Left lung (tissue), 10 donors: ENCODE results near the gene SKOR1. TPM values are rescaled to one million over a fixed set of nuclear protein-coding genes. Genes with fewer than 3 reads are reported as not detected.
A peak's percentile ranks its signal among the peaks of the same experiment; 100 is the strongest.

ENCODE experiments used
- ATAC-seq: fragments of 200-7000 bp; cut with Tn5 transposase; one replicate; pipeline ENCODE4 v1.9.1; 2020; ENCODE audit warnings: moderate library complexity
- DNase-seq, 4 donors: peaks; one replicate each; pipeline ENCODE4 v3.0.0-alpha.2; 2013 to 2020
- H3K27ac ChIP-seq, 2 donors: fragments of 200-600 bp; sonication (generic) in 1 of 2; one replicate each; pipeline versions ENCODE4 v1.5.0 to v1.8.0; 2020 to 2021
- H3K27me3 ChIP-seq, 2 donors: fragments of 200-600 bp; sonication (generic) in 1 of 2; one replicate each; pipeline versions ENCODE4 v1.5.0 to v1.8.0; 2020 to 2021
- H3K36me3 ChIP-seq, 2 donors: fragments of 200-600 bp; sonication (generic) in 1 of 2; one replicate each; pipeline versions ENCODE4 v1.5.0 to v1.8.0; 2020 to 2021
- H3K4me1 ChIP-seq, 2 donors: fragments of 200-600 bp; one replicate each; pipeline ENCODE4 v1.8.0; 2021
- H3K4me3 ChIP-seq, 2 donors: fragments of 200-600 bp; sonication (generic) in 1 of 2; one replicate each; pipeline versions ENCODE4 v1.5.0 to v1.8.0; 2020 to 2021; ENCODE audit warnings: mild to moderate bottlenecking in 1 of 2
- H3K9me3 ChIP-seq, 2 donors: fragments of 200-600 bp; sonication (generic) in 1 of 2; one replicate each; pipeline versions ENCODE4 v1.5.0 to v1.8.0; 2020 to 2021
- CTCF ChIP-seq, 2 donors: fragments of 200-600 bp; sonication (generic) in 1 of 2; IDR thresholded peaks; one replicate each; pipeline versions ENCODE4 v1.5.0 to v1.8.0; 2021; ENCODE audit warnings: antibody characterized with exemption in 2 of 2
- intact Hi-C, 2 donors: fragments of 100-400 bp; cut with DNase I; formaldehyde crosslinking; loops; one replicate each; pipeline versions ENCODE4 v1.11.2 to v1.14.2; 2022
- polyA plus RNA-seq, 6 donors: library from polyadenylated mRNA; unstranded; fragments of 120-200 nt; gene quantifications; one replicate each; pipeline ENCODE4 v1.2.1, GENCODE V29; 2013; ENCODE audit not compliant: insufficient read length in 6 of 6
- total RNA-seq, 2 donors: library from RNA; stranded (reverse); fragmentation: NEBNext Ultra II Directional; extraction: Animal tissue kit (Norgen Biotek cat#: 25700); gene quantifications; one replicate each; pipeline ENCODE4 v1.2.1, GENCODE V29; 2021
- donor health status: DM: no; HTN: yes; CAD: no.
- donor health status: DM: no; HTN: no; CAD: no.

SKOR1 gene
- total and polyA plus RNA-seq, 8 donors: 0.12 to 0.71 (median 0.43) TPM

- Histone ChIP-seq H3K4me1 (peaks cover 5 to 9% of the 10 kb centered on the region in 2 donors), H3K9me3 (no peaks in the 10 kb centered on the region), H3K27me3 (no peaks in the 10 kb centered on the region), H3K27ac (no peak overlapping the region), H3K36me3 (no peaks in the 10 kb centered on the region), H3K4me3 (no peak overlapping the region)
- intact Hi-C loops: no loop called here
- ATAC-seq: no peak
- TF ChIP-seq CTCF (IDR thresholded peaks at IDR 0.05): no peak
- no peak for DNase-seq
These were observed 34.1 kb downstream of the SKOR1 start for GRCh38 chr15:67859331-67859946.

GRCh38 chr15:67861983-67862382 is 36.7 kb downstream of the SKOR1 start:
- Histone ChIP-seq H3K4me3 (no peak overlapping the region), H3K27ac (no peak overlapping the region), H3K27me3 (no peaks in the 10 kb centered on the region), H3K4me1 (peaks cover 5 to 9% of the 10 kb centered on the region in 2 donors), H3K9me3 (no peaks in the 10 kb centered on the region), H3K36me3 (no peaks in the 10 kb centered on the region)
- ATAC-seq (no peak), DNase-seq (no peak)
- no peak for TF ChIP-seq CTCF (IDR thresholded peaks at IDR 0.05)
- intact Hi-C loops: loop anchor here in 1 of 2 donors (10.0 kb wide), 1 partner anchor 293 kb away; no protein-coding TSS in a partner anchor

DNA sequence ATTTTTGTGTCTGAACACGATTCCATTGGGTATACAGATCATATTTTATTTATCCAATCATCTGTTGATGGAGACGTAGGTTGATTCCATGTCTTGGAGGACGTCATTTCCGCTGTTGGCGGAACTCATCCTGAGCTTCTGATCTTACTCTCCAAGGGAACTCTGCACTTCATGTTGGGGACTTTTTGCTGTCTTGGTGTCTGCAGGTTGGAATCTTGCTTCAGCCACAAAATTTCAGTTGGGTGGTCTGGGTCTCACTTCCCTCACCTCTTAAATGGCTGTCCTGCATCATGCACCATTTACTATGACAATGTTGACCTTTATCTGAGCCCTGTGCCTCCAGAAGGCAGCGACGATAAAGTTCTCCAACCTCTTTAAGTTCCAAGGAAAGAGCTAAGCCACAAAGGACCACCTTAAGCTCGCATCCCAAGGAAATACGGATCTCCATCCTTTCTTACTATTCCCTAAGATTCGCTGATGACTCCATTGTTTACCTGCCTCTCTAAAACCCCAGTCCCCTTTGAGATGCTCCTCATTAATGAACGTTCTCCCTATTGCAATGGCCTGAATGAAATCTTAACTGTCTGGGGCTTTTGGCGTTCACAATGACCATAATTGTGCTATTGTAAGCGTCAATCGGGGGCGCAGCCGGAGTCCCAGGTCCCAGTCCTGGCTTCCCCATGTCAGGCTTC is 37.6 kb downstream of the SKOR1 start:
- Histone ChIP-seq H3K4me1 (peaks cover 5 to 9% of the 10 kb centered on the region in 2 donors), H3K27ac (no peak overlapping the region), H3K4me3 (peak overlapping the region in 1 of 2 donors; percentile 29), H3K27me3 (no peaks in the 10 kb centered on the region), H3K9me3 (no peaks in the 10 kb centered on the region), H3K36me3 (no peaks in the 10 kb centered on the region)
- no peak for TF ChIP-seq CTCF (IDR thresholded peaks at IDR 0.05)
- intact Hi-C loops: loop anchor here in 1 of 2 donors (10.0 kb wide), 1 partner anchor 292 kb away; no protein-coding TSS in a partner anchor
- DNase-seq: no peak
- ATAC-seq: no peak

- Histone ChIP-seq H3K27me3 (no peaks in the 10 kb centered on the region), H3K4me3 (peak overlapping the region; percentile 29 to 31), H3K27ac (no peak overlapping the region), H3K9me3 (no peaks in the 10 kb centered on the region), H3K4me1 (peaks cover 5 to 9% of the 10 kb centered on the region in 2 donors), H3K36me3 (no peaks in the 10 kb centered on the region)
- TF ChIP-seq CTCF (IDR thresholded peaks at IDR 0.05): peak; percentile 95 to 97
- intact Hi-C loops: loop anchor here in 1 of 2 donors (10.0 kb wide), 1 partner anchor 291 kb away; no protein-coding TSS in a partner anchor
- ATAC-seq: peak; percentile 99
- DNase-seq: peak; percentile 79 to 97 (median 81)
These were observed 38.2 kb downstream of the SKOR1 start for GRCh38 chr15:67863442-67863987.

GRCh38 chr15:67865331-67865730 is 40.0 kb downstream of the SKOR1 start:
- Histone ChIP-seq H3K27ac (no peak overlapping the region), H3K36me3 (no peaks in the 10 kb centered on the region), H3K9me3 (peaks cover 0 to 6% of the 10 kb centered on the region in 2 donors), H3K4me3 (no peak overlapping the region), H3K4me1 (peaks cover 5 to 9% of the 10 kb centered on the region in 2 donors), H3K27me3 (no peaks in the 10 kb centered on the region)
- intact Hi-C loops: loop anchor here in 1 of 2 donors (10.0 kb wide), 1 partner anchor 289 kb away; no protein-coding TSS in a partner anchor
- TF ChIP-seq CTCF (IDR thresholded peaks at IDR 0.05): no peak
- DNase-seq (no peak), ATAC-seq (no peak)
